CD4-positive, alpha-beta memory T cell (primary cell): ENCODE measurements around the gene SENP6. TPM values are rescaled to one million over a fixed set of nuclear protein-coding genes. Genes with fewer than 3 reads are reported as not detected.
"Not testable (repeated sequence)": the region's sequence is repeated elsewhere in the genome, so short reads cannot be mapped to it uniquely, and the experiment has no call there.

Source experiments
- CTCF ChIA-PET: fragments of 350-600 bp; sonication (Branson Sonifier 250); formaldehyde crosslinking; loops from one replicate; lab custom pipeline; 2021; ENCODE audit warnings: inconsistent platforms; ENCODE audit not compliant: partially characterized antibody; lab: Charles Lee
- POLR2A ChIA-PET: fragments of 350-600 bp; sonication (Branson Sonifier 250); formaldehyde crosslinking; loops from one replicate; lab custom pipeline; 2021; ENCODE audit not compliant: partially characterized antibody; lab: Charles Lee
- DNase-seq, 5 donors: peaks; one replicate each; pipeline versions ENCODE4 v3.0.0 to v3.0.0-alpha.2; 2020 to 2022; ENCODE audit warnings: mixed read lengths in 1 of 5
- H3K27ac ChIP-seq: one replicate; pipeline ENCODE4 v1.7.0; 2013; ENCODE audit warnings: low read depth, low read length
- H3K27me3 ChIP-seq: 2 replicates; pipeline ENCODE4 v1.7.0; 2013; ENCODE audit warnings: mild to moderate bottlenecking, low read length, moderate library complexity; ENCODE audit not compliant: insufficient read depth
- H3K36me3 ChIP-seq: 2 replicates; pipeline ENCODE4 v1.7.0; 2013; ENCODE audit warnings: mild to moderate bottlenecking, low read length, moderate library complexity; ENCODE audit not compliant: insufficient read depth
- H3K4me1 ChIP-seq: 2 replicates; pipeline ENCODE4 v1.7.0; 2013; ENCODE audit warnings: mild to moderate bottlenecking, low read length, moderate library complexity; ENCODE audit not compliant: insufficient read depth
- H3K4me3 ChIP-seq, 2 donors: one replicate each; pipeline ENCODE4 v1.7.0; 2013; ENCODE audit warnings: low read length in 2 of 2, mild to moderate bottlenecking in 1 of 2
- H3K9me3 ChIP-seq, 2 donors: one replicate each; pipeline ENCODE4 v1.7.0; 2013; ENCODE audit warnings: low read length in 2 of 2, control low read depth in 1 of 2; ENCODE audit not compliant: control insufficient read depth in 1 of 2
- H3K27ac Mint-ChIP-seq, 7 donors: one replicate each; pipeline ENCODE4 v1.8.0; 2020 to 2021; ENCODE audit warnings: mixed read lengths in 7 of 7, mild to moderate bottlenecking in 6 of 7, inconsistent platforms in 3 of 7, moderate library complexity in 3 of 7
- H3K27me3 Mint-ChIP-seq, 2 donors: one replicate each; pipeline ENCODE4 v1.8.0; 2020 to 2021; ENCODE audit warnings: mixed read lengths in 2 of 2
- H3K36me3 Mint-ChIP-seq, 2 donors: one replicate each; pipeline ENCODE4 v1.8.0; 2020 to 2021; ENCODE audit warnings: mixed read lengths in 2 of 2, inconsistent platforms in 1 of 2, mild to moderate bottlenecking in 1 of 2
- H3K4me1 Mint-ChIP-seq, 4 donors: one replicate each; pipeline ENCODE4 v1.8.0; 2020 to 2021; ENCODE audit warnings: mixed read lengths in 4 of 4, mild to moderate bottlenecking in 1 of 4
- H3K4me3 Mint-ChIP-seq, 8 donors: one replicate each; pipeline ENCODE4 v1.8.0; 2020 to 2021; ENCODE audit warnings: mixed read lengths in 8 of 8, mild to moderate bottlenecking in 7 of 8, moderate library complexity in 6 of 8, inconsistent platforms in 3 of 8
- H3K9me3 Mint-ChIP-seq, 8 donors: one replicate each; pipeline ENCODE4 v1.8.0; 2020 to 2021; ENCODE audit warnings: mixed read lengths in 8 of 8, mild to moderate bottlenecking in 5 of 8, inconsistent platforms in 3 of 8, moderate library complexity in 1 of 8
- intact Hi-C: fragments of 100-400 bp; cut with micrococcal nuclease; formaldehyde crosslinking; loops from one replicate; pipeline ENCODE4 v1.15.1; 2023
- polyA plus RNA-seq, 2 donors: library from polyadenylated mRNA; unstranded; fragments of 300-500 nt; fragmentation: Illumina TruSeq; gene quantifications; one replicate each; pipeline ENCODE4 v1.2.3, GENCODE V29; 2021
- total RNA-seq, 2 experiments: library from RNA; stranded (reverse); gene quantifications; one replicate each; pipeline ENCODE4 v1.2.3, GENCODE V29; 2021

The SENP6 gene
- total and polyA plus RNA-seq, 4 experiments from 2014 or later, result 36.2 to 134 (median 101) TPM

DNA sequence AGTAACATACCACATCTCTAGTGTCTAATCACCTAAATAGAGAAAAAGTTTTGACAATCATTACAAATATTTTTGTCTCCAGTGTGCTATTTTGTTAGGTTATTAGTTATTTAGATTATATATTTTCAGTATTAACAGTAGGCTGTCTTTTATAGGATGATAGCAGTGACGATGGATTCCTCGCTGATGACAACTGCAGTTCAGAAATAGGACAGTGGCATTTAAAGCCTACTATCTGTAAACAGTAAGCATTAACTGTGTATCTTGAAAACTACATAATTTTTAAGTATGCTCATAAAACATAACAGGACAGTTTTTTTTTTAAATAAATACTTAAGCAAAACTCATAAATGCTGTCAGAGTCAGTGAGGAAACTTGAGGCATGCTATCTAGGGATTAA, 109.5 kb downstream of the SENP6 start:
- H3K36me3 Mint-ChIP-seq, result peaks cover 44 to 54% of the 10 kb centered on the region in 2 donors

DNA sequence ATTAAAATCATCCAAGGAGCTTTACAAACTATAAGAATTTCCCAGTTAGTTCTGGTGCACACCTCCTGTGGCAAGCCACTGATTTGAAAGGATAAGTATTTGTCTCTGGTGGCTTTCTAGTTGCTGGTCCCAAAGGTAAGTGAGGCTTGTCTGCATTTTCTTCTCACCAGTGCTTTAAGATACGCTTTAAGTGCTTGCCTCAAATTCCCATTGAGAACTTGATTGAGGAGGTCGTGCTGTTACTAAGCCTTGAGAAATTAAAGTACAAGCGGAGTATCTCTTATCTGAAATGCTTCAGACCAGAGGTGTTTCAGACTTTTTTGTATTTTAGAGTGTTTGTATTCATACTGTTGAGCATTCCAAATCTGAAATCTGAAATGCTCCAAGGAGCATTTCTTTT, 117.5 kb downstream of the SENP6 start:
- no peaks in the 10 kb centered on the region for H3K9me3 ChIP-seq
- H3K9me3 Mint-ChIP-seq, result no peaks in the 10 kb centered on the region
- H3K27me3 ChIP-seq, result no peaks in the 10 kb centered on the region
- no peak overlapping the region for H3K4me3 ChIP-seq
- no peaks in the 10 kb centered on the region for H3K4me1 Mint-ChIP-seq
- peaks cover 15 to 18% of the 10 kb centered on the region in 2 donors for H3K36me3 Mint-ChIP-seq
- intact Hi-C loops, result no loop called here
- no peak for DNase-seq
- H3K4me3 Mint-ChIP-seq, result no peak overlapping the region
- no peaks in the 10 kb centered on the region for H3K4me1 ChIP-seq
- ChIA-PET POLR2A (no interaction called here), CTCF (no interaction called here)
- H3K36me3 ChIP-seq, result peaks cover 11% of the 10 kb centered on the region
- no peaks in the 10 kb centered on the region for H3K27me3 Mint-ChIP-seq
- no peak overlapping the region for H3K27ac Mint-ChIP-seq
- no peak overlapping the region for H3K27ac ChIP-seq

More for the DNA sequence above, 109.5 kb downstream of the SENP6 start:
- no peaks in the 10 kb centered on the region for H3K27me3 Mint-ChIP-seq
- Histone ChIP-seq H3K36me3 (peaks cover 28% of the 10 kb centered on the region), H3K4me1 (no peaks in the 10 kb centered on the region), H3K27ac (no peak overlapping the region), H3K4me3 (no peak overlapping the region), H3K9me3 (no peaks in the 10 kb centered on the region), H3K27me3 (no peaks in the 10 kb centered on the region)
- peak overlapping the region in 1 of 7 donors; percentile 24 for H3K27ac Mint-ChIP-seq
- H3K4me1 Mint-ChIP-seq, result peaks cover 0 to 4% (median 0%) of the 10 kb centered on the region in 4 donors
- CTCF ChIA-PET, result no interaction called here
- POLR2A ChIA-PET, result no interaction called here
- intact Hi-C loops, result no loop called here
- no peak for DNase-seq
- H3K9me3 Mint-ChIP-seq, result no peaks in the 10 kb centered on the region
- no peak overlapping the region for H3K4me3 Mint-ChIP-seq

DNA sequence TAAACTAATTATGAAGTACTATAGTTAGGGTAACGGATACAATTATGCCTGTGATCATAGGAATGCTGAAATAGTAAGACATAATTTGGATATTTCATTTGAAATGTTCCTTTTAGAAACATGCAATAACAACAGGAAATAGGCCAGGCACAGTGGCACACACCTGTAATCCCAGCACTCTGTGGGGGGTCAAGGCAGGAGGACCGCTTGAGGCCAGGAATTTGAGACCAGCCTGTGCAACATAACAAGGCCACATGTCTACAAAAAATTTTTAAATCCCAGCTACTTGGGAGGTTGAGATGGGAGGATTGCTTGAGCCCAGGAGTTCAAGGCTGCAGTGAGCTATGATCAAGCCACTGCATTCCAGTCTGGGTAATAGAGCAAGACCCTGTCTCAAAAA, 121.7 kb downstream of the SENP6 start:
- H3K9me3 ChIP-seq, result no peaks in the 10 kb centered on the region
- peaks cover 0 to 2% (median 0%) of the 10 kb centered on the region in 8 donors for H3K9me3 Mint-ChIP-seq
- peak overlapping the region in 1 of 7 donors; percentile 43 for H3K27ac Mint-ChIP-seq
- no peaks in the 10 kb centered on the region for H3K4me1 Mint-ChIP-seq
- POLR2A ChIA-PET, result interaction anchor here (1.2 kb wide), 1 partner anchor 14 kb away, joined by 3 read pairs; no protein-coding TSS in a partner anchor
- no peak overlapping the region for H3K27ac ChIP-seq
- no peaks in the 10 kb centered on the region for H3K36me3 Mint-ChIP-seq
- DNase-seq, result no peak
- H3K27me3 Mint-ChIP-seq, result no peaks in the 10 kb centered on the region
- no peaks in the 10 kb centered on the region for H3K4me1 ChIP-seq
- no peaks in the 10 kb centered on the region for H3K27me3 ChIP-seq
- CTCF ChIA-PET, result no interaction called here
- H3K36me3 ChIP-seq, result no peaks in the 10 kb centered on the region
- no peak overlapping the region for H3K4me3 ChIP-seq
- intact Hi-C loops, result no loop called here
- H3K4me3 Mint-ChIP-seq, result no peak overlapping the region

DNA sequence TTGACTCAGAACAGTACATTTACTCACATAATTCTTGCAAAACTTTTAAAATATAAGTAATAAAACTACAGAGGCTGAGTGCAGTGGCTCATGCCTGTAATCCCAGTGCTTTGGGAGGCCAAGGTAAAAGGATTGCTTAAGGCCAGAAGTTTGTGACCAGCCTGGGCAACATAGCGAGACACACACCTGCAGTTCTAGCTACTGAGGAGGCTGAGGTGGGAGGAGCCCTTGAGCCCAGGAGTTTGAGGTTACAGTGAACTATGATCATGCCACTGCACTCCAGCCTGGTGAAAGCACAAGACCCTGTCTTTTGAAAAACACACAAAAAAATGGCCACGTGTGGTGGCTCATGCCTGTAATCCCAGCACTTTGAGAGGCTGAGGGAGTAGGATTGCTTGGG, 125.5 kb downstream of the SENP6 start:
- Histone ChIP-seq H3K4me3 (no peak overlapping the region), H3K4me1 (no peaks in the 10 kb centered on the region), H3K27ac (no peak overlapping the region), H3K27me3 (no peaks in the 10 kb centered on the region), H3K9me3 (no peaks in the 10 kb centered on the region), H3K36me3 (no peaks in the 10 kb centered on the region)
- H3K9me3 Mint-ChIP-seq, result peaks cover 0 to 2% (median 0%) of the 10 kb centered on the region in 8 donors
- H3K27ac Mint-ChIP-seq, result no peak overlapping the region
- no peak overlapping the region for H3K4me3 Mint-ChIP-seq
- CTCF ChIA-PET, result no interaction called here
- no peaks in the 10 kb centered on the region for H3K36me3 Mint-ChIP-seq
- H3K27me3 Mint-ChIP-seq, result no peaks in the 10 kb centered on the region
- no peak for DNase-seq
- H3K4me1 Mint-ChIP-seq, result no peaks in the 10 kb centered on the region
- POLR2A ChIA-PET, result no interaction called here
- intact Hi-C loops, result no loop called here

DNA sequence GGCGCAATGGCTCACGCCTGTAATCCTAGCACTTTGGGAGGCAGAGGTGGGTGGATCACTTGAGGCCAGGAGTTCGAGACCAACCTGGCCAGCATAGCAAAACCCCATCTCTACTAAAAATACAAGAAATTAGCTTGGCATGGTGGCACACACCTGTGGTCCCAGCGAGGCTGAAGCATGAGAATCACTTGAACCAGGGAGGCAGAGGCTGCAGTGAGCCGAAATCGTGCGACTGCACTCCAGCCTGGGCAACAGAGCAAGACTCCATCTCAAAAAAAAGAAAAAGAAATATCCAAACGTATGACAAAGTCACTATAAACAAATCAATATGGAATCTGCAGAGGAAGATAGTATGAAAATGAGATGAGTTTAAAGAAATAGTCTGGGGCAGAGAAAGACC, 129.3 kb downstream of the SENP6 start:
- intact Hi-C loops, result not testable (repeated sequence)

DNA sequence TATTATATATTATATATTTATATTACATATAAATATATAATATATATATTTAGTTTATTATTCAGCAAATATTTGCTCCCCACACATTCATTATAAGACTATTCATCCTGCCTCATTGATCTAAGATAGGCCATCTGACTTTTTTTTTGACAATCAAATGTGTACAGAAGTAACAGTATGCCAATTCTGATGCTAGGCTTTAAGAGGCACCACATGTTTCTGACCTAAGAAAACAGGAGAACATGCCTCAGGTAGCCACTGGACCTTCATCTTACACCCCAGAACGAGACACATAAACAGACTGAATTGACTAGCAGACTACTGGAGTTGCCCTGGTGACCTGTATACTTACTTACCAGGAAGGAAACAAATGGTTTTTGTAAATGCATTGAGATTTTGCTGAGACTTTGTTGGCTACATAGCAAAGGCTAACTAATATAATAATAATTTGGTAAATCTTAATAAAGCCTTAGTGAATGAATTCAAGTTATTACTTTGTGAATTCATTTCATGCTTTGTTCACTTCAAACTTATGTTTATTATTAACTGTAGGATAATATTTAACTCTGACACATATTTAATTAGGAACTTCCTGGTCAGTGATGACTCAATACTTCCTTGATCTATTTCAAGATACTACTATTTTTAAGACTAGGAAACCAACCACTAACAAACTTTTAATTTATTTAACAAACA, 134.0 kb downstream of the SENP6 start:
- peaks cover 0 to 2% of the 10 kb centered on the region in 2 donors for H3K27me3 Mint-ChIP-seq
- ChIA-PET CTCF (no interaction called here), POLR2A (no interaction called here)

More for the DNA sequence above, 129.3 kb downstream of the SENP6 start:
- H3K27ac ChIP-seq, H3K4me1 ChIP-seq, H3K4me3 ChIP-seq, DNase-seq, H3K36me3 ChIP-seq, H3K36me3 Mint-ChIP-seq, POLR2A ChIA-PET, CTCF ChIA-PET, H3K4me1 Mint-ChIP-seq, H3K9me3 ChIP-seq, H3K27me3 ChIP-seq, H3K9me3 Mint-ChIP-seq, H3K4me3 Mint-ChIP-seq, H3K27me3 Mint-ChIP-seq: not testable (repeated sequence)
- H3K27ac Mint-ChIP-seq, result peak overlapping the region in 1 of 7 donors; percentile 12

DNA sequence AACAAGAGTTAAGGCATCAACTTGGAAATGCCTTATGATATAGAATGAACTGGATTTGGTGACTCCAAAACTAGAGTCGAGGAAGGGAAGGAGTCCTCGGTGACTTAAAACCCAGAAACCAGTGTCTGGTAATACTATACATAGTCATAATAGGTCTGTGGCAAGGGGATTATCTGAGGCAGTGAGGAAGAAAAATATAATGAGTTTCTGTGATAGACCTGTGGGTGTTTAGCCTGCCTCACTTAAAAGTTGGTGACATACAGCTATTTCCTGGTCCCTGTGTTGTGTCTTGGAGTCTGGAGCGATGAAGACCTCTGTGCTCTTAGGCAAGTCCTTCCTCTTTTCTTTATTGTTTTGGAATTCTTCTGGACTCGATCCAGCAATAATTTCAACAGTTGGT, 142.3 kb downstream of the SENP6 start:
- H3K27ac Mint-ChIP-seq, result no peak overlapping the region
- H3K4me1 Mint-ChIP-seq, result peaks cover 0 to 8% (median 4%) of the 10 kb centered on the region in 4 donors
- Histone ChIP-seq H3K36me3 (no peaks in the 10 kb centered on the region), H3K27ac (no peak overlapping the region), H3K4me1 (peaks cover 6% of the 10 kb centered on the region), H3K27me3 (no peaks in the 10 kb centered on the region), H3K4me3 (no peak overlapping the region), H3K9me3 (no peaks in the 10 kb centered on the region)
- POLR2A ChIA-PET, result no interaction called here
- intact Hi-C loops, result loop anchor here (10.0 kb wide), 1 partner anchor 459 kb away; the partner anchor contains the start of gene TMEM30A
- H3K36me3 Mint-ChIP-seq, result peaks cover 0 to 2% of the 10 kb centered on the region in 2 donors
- CTCF ChIA-PET, result no interaction called here
- no peak for DNase-seq
- no peak overlapping the region for H3K4me3 Mint-ChIP-seq
- H3K9me3 Mint-ChIP-seq, result no peaks in the 10 kb centered on the region
- H3K27me3 Mint-ChIP-seq, result peaks cover 13 to 22% of the 10 kb centered on the region in 2 donors

More for the DNA sequence above, 134.0 kb downstream of the SENP6 start:
- H3K9me3 Mint-ChIP-seq, result no peaks in the 10 kb centered on the region
- no peaks in the 10 kb centered on the region for H3K27me3 ChIP-seq
- no peaks in the 10 kb centered on the region for H3K9me3 ChIP-seq
- no peak overlapping the region for H3K4me3 Mint-ChIP-seq
- H3K4me3 ChIP-seq, result no peak overlapping the region
- H3K36me3 ChIP-seq, result no peaks in the 10 kb centered on the region
- no peak overlapping the region for H3K27ac ChIP-seq
- H3K4me1 Mint-ChIP-seq, result no peaks in the 10 kb centered on the region
- intact Hi-C loops, result no loop called here
- DNase-seq, result no peak
- no peaks in the 10 kb centered on the region for H3K4me1 ChIP-seq
- H3K27ac Mint-ChIP-seq, result no peak overlapping the region
- no peaks in the 10 kb centered on the region for H3K36me3 Mint-ChIP-seq
